ENCODE measurements around the gene AP3M1.

DNA sequence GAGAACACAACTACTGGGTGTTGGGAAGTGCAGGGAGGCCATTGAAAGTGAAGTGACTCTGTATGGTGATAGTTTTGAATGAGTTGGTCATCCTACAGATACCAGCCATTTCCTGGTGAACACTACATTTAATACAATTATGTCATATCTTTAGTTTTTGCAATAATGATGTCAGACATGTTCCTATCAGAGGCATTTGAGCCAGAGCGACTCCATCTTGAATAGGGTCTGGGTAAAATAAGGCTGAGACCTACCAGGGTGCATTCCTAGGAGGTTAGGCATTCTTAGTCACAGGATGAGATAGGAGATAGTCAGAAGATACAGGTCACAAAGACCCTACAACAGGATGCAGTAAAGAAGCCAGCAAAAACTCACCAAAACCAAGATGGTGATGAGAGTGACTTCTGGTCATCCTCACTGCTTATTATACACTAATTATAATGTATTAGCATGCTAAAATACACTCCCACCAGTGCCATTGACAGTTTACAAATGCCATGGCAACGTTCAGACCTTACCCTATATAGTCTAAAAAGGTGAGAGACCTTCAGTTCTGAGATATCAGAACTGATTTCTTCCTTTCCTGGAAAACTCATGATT lies 28.6 kb upstream of the AP3M1 start:
- TF ChIP-seq, protein P1, sequence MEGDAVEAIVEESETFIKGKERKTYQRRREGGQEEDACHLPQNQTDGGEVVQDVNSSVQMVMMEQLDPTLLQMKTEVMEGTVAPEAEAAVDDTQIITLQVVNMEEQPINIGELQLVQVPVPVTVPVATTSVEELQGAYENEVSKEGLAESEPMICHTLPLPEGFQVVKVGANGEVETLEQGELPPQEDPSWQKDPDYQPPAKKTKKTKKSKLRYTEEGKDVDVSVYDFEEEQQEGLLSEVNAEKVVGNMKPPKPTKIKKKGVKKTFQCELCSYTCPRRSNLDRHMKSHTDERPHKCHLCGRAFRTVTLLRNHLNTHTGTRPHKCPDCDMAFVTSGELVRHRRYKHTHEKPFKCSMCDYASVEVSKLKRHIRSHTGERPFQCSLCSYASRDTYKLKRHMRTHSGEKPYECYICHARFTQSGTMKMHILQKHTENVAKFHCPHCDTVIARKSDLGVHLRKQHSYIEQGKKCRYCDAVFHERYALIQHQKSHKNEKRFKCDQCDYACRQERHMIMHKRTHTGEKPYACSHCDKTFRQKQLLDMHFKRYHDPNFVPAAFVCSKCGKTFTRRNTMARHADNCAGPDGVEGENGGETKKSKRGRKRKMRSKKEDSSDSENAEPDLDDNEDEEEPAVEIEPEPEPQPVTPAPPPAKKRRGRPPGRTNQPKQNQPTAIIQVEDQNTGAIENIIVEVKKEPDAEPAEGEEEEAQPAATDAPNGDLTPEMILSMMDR (IDR thresholded peaks at IDR 0.05; ENCODE audit: low read length), result no peak
- no peak for TF ChIP-seq EZH2 (optimal IDR thresholded peaks at IDR 0.05; ENCODE audit: low read depth, low read length)
- TF ChIP-seq EZH2phosphoT487 (IDR thresholded peaks at IDR 0.05; ENCODE audit: low read length), result no peak

Measured in MM.1S (cell line).